B cell (primary cell): Measurements from ENCODE around the gene PRL.

Source experiments
- EZH2 ChIP-seq: IDR thresholded peaks from 2 replicates; pipeline ENCODE4 v1.6.1; 2012; ENCODE audit warnings: borderline replicate concordance, low read depth, mild to moderate bottlenecking, moderate library complexity, low read length; ENCODE audit not compliant: insufficient read depth, poor library complexity, severe bottlenecking
- TF ChIP-seq, protein P1 (sequence below): fragments of 200-600 bp; IDR thresholded peaks from one replicate; pipeline ENCODE4 v1.8.0; 2022; ENCODE audit warnings: antibody characterized with exemption, mild to moderate bottlenecking

- TF ChIP-seq, protein P1, sequence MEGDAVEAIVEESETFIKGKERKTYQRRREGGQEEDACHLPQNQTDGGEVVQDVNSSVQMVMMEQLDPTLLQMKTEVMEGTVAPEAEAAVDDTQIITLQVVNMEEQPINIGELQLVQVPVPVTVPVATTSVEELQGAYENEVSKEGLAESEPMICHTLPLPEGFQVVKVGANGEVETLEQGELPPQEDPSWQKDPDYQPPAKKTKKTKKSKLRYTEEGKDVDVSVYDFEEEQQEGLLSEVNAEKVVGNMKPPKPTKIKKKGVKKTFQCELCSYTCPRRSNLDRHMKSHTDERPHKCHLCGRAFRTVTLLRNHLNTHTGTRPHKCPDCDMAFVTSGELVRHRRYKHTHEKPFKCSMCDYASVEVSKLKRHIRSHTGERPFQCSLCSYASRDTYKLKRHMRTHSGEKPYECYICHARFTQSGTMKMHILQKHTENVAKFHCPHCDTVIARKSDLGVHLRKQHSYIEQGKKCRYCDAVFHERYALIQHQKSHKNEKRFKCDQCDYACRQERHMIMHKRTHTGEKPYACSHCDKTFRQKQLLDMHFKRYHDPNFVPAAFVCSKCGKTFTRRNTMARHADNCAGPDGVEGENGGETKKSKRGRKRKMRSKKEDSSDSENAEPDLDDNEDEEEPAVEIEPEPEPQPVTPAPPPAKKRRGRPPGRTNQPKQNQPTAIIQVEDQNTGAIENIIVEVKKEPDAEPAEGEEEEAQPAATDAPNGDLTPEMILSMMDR = no peak
- no peak for TF ChIP-seq EZH2
These were observed 45.5 kb downstream of the PRL start for GRCh38 chr6:22251348-22251747.
